HepG2 (cell line): Measurements from ENCODE around the gene CD72.

Experiments used
- CHD2 ChIP-seq: IDR thresholded peaks from 2 replicates; pipeline ENCODE4 v1.6.1; 2011; ENCODE audit warnings: low read depth, low read length, improper control_type of control experiment
- CTCF ChIP-seq: sonication (generic); formaldehyde crosslinking; IDR thresholded peaks from 2 replicates; pipeline ENCODE4 v1.5.0; 2020; ENCODE audit warnings: mild to moderate bottlenecking, missing genetic modification reagents, moderate library complexity
- HBP1 ChIP-seq: IDR thresholded peaks from 2 replicates; pipeline ENCODE4 v1.6.1; 2016; ENCODE audit warnings: low read depth, control low read depth
- HCFC1 ChIP-seq: fragments of 150-350 bp; IDR thresholded peaks from 2 replicates; pipeline ENCODE4 v1.6.1; 2014; ENCODE audit warnings: low read depth, low read length
- PRDM15 ChIP-seq: sonication (generic); formaldehyde crosslinking; IDR thresholded peaks from 2 replicates; pipeline ENCODE4 v1.4.0; 2020; ENCODE audit warnings: missing genetic modification reagents
- RNF2 ChIP-seq: fragments of 450-650 bp; conservative IDR thresholded peaks from 2 replicates; pipeline ENCODE4 v1.6.1; 2016; ENCODE audit warnings: low read depth
- ZNF644 ChIP-seq: IDR thresholded peaks from 2 replicates; pipeline ENCODE4 v1.6.1; 2016; ENCODE audit warnings: low read depth

GRCh38 chr9:35664531-35665470, 46.6 kb upstream of the CD72 start, which contains the start of gene ARHGEF39:
- TF ChIP-seq ZNF644 (CRISPR knock-in tag) = no peak
- no peak; the same call in 1 of the 2 replicates for TF ChIP-seq HCFC1
- TF ChIP-seq CTCF (CRISPR knock-in tag) = peak; percentile 84
- peak; percentile 31; the same call in 1 of the 2 replicates for TF ChIP-seq HBP1 (CRISPR knock-in tag)
- TF ChIP-seq CHD2 = 0 out of 2 replicates have a peak, but pooled peaks have one; percentile 40
- TF ChIP-seq RNF2 = no peak
- TF ChIP-seq PRDM15 (CRISPR knock-in tag) = peak; percentile 42; the same call in 1 of the 2 replicates
